GM19043 (cell line): Measurements from ENCODE around the gene ZNF618.

Experiments used
- ATAC-seq: cut with Tn5 transposase; IDR thresholded peaks from one replicate; pipeline ENCODE4 v1.9.1; 2021; ENCODE audit warnings: low read depth; ENCODE audit not compliant: unreplicated experiment

ZNF618 gene

GRCh38 chr9:113997610-113998009 lies 121.5 kb downstream of the ZNF618 start:
- no peak for ATAC-seq

DNA sequence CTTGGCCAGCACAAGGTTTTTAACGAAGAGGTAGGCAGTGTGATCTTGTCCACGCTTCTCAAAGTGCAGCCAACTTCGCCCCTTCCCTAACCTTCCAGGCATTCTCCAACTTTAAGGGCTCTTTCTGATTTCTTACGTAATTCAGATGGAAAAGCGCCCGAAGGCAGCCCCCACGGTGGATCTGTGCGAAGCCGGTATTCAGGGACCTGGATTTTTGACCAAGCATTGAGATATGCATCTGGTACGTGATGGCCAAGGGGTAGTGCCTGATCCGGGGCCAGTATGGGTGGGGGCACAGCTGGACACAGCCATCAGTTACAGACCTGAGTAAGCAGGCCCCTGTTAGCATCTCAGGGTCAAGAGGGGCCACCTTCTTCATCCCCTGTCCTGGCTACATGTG lies 122.0 kb downstream of the ZNF618 start:
- no peak for ATAC-seq

DNA sequence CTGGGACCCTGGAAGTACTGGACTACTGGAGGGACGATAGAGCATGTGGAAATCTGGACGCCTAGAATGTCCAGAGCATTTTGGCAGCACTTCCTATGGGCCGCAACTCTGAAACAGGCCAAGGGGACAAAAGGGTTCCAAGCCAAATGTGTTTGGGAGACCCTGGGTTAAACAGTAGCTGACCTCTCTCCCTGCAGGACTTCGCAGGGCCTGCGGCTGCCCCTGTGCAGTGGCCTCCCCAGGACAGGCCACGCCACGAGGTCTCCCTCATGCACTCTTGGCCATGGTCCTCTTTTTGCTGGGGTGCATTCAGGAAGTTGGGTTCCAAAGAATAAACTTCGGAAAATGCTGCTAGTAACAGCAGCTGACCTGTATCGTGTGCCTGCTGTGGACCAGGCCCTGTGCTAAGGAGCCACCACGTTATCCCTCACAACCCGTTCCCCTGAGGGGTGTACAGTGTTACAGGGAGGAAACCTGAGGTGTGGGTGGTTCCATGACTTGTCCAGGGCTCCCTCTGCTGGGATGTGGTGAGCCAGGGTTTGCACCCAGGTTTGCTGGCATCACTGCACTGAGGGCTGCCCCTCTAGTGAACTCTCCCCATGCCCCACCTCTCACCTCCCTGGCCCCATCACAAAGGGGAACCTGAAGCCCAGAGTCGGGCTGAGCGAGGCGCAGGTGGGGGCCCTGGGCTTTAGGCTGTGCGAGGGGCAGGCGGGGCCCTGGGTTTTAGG lies 122.6 kb downstream of the ZNF618 start:
- ATAC-seq, result no peak

- no peak for ATAC-seq
Observed at GRCh38 chr9:113999256-114000062, 123.3 kb downstream of the ZNF618 start.

GRCh38 chr9:114000063-114000454 lies 124.0 kb downstream of the ZNF618 start:
- ATAC-seq, result no peak

DNA sequence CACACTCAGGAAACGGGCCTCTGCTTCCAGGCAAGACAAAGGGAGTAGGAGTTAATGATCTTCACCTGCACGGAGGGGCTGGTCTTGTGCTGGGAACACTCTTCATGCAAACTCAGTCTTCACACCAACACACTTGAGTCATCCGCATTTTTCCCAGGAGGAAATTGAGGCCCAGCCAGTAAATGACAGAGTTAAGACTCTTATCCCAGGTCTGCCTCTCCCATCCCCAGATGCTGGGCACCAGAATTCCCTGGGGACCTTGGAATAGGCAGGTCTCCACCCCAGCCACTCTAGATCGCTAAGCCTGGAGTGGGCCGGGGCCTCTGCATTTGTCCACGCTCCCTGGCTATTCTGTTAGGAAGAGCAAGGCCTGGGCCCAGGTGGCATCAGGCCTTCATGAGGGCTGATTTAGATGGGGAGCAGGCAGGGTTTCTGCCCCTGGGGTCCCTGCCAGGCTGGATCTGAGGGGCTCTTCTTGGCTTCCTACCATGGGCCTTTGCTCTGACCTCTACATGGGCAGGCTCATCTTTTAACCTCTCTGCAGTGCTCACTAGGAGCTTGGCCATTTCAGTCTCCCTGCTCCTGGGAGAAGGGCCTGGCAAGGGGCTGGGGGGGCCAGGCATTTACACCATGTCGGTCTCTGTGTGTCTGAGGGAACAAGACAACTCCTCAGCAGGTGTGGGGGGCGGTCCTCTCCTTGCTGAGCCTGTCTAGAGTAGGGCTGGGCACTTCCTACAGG lies 124.7 kb downstream of the ZNF618 start:
- no peak for ATAC-seq

DNA sequence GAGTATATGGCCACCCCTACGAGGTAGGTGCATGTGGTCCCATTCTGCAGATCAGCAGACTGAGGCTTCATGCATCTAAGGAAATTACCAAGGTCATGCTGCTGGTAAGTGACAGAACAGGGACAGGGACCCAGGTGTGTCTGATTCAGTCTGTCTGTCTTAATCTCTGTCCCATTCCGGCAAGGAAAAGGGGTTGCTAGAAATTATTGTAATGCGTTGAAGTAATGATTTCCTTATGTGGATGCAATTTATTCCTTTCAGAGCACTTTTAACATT lies 125.2 kb downstream of the ZNF618 start:
- no peak for ATAC-seq

DNA sequence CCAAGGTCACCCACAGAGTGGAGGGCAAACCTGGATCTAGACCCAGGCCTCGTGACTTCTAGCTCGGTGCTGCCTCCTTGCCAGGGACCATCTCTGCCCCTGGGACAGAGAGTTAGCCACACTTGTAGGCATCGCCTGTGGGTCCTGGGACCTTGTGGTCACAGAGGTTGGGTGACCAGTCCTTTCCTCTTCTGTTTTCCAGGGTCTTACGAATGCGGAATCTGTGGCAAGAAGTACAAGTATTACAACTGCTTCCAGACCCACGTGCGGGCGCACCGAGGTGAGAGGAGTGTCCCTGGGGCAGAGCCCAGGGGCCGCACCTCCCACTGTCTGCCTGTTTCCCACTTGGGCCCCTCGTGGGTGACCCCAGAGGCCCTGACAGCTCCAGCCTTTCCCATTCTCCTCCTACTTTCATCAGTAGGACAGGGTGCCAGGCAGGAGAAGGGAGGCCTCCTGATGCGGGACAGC lies 125.7 kb downstream of the ZNF618 start:
- ATAC-seq, result no peak

DNA sequence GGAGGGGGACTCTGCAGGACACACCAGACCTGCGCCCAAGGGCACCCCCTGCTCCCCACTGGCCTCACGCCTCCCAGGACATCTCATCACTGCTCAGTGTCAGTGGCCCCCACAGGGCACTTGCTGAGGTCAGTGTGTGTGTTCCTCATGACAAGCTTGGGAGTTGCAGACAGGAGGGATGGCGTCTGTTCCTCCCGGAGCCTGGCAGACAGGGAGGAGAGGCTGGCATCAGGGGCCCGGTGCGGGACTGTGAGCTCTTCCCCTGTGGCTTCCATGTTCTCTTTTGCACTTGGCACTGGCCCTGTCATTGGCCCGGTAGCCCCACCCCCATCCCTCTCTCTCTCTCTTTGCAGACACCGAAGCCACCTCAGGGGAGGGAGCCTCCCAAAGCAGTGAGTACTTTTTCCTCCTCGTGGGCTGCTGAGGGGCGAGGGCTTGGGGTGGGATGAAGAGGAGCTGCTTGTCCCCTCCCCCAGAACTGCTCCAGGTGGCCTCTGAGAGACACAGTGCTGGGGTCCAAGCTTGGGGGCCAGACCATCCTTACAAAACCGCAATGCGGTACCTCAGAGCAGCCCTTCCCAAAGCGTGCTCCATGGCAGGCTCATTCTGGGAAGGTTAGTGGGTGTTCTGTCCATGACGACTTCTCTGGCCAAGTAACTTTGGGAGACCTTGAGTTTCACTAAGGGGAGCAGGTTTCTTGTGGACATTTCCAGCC lies 126.3 kb downstream of the ZNF618 start:
- no peak for ATAC-seq

DNA sequence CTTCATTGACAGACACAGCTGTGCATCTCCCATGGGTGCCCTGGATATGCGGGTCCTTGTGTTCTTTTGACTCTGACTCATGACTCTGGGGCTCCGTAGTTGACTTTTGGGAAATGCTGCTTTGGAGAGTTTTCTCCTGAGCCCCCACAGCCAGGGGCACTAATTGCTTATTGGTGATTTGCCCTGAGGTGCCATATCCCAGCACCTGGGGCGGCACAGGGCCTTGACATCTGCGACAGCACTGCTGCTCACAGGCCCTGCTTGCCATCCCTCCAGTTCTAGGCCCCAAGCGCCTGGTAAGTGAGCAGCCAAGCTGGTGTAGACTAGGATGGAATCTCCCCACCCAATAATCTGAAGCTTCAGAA lies 126.9 kb downstream of the ZNF618 start:
- ATAC-seq, result no peak

DNA sequence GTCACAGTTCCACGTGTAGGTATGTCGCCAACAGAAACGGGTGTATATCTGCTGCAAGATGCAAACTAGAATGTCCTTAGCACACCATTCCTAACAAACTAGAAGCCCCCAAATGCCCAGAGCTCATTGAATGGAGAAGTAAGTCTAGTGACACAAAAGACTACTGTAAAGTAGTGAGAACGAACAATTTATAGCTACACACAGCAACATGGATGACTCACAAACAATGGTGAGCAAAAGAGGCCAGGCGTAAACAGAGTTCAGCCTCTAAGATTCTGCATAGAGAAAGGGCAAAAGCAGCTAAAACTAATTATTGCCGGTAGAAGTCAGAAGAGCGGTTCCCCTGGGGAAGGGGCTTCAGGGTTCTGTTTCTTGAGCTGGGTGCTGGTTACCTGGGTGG lies 127.2 kb downstream of the ZNF618 start:
- ATAC-seq, result no peak

DNA sequence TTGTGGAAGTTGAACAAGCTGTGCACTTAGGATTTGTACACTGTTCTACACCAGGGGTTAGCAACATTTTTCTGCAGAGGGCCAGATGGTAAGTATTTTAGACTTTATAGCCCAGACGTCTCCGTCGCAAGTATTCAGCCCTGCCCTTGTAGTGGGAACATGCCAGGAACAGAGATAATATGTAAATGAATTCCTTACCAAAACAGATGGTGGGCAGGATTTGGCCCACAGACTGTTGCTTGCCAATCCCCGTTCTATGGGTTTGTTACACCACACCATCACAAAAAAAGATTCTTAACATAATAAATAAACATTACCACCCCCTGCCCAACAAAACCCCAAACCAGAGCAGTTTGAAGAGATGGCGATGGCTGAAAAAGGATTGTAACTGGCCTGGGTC lies 127.6 kb downstream of the ZNF618 start:
- no peak for ATAC-seq

DNA sequence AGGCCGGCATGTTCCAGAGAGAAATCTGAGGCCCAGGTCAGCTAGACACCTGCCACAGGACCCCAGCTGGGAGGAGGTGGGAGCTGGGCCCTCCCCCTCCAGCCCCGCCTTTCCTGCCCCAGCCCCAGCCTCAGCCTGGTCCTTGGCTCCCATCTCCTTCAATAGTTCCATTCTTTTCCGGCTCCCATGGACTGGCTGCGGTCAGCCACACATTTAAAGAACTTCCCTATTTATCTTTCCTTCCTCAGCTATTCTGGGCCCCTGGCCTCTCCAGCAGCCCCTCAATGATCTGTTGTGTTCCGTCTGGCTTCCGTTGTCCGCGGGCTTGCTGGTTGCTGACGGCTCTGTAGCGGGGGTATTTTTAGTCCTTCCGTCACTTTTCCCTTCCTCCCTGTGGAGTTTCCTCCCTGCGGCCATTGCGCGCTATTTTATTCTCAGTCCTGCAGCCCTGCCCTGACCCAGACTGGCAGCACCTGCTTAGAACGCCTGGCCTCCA lies 128.2 kb downstream of the ZNF618 start:
- no peak for ATAC-seq

DNA sequence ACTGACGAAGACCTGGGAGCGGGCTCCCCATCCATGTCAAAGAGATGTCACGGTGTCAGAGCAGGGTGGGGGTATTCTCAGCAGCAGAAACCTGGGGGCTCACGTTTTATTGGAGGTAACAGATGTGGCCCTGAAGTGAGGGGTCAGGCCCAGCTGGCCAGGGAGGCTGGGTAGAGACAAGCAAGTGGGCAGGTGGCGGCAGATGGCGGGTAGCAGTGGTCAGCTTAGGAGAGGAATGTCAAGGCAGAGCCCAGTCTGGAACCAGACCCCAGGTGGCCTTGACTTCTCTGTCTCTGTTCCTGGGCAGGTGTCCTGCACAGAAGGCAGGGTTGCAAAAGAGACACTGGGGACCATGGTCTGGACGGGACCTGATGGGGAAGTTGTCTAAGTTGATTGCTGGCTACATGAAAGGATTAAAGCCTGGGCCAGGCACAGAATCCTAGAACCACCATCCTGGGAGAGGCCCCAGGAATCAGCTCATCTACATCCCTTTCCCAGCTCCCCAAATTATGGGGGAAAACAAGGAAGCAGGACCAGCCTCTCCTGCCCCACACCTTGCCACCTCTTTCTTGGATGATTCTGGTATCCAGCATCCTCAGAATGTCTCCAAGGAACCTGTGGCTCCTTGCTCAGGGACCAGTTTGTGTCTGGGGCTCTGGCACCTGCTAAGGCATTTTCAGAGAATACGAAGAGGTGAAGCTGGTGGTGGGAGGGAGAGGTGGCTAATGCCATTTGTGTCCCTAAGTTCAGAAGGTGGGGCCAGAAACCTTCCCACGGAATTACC lies 129.5 kb downstream of the ZNF618 start:
- ATAC-seq, result no peak

- ATAC-seq, result no peak
Observed at GRCh38 chr9:114006155-114006550, 130.0 kb downstream of the ZNF618 start.

- ATAC-seq, result no peak
Observed at GRCh38 chr9:114006931-114007691, 131.0 kb downstream of the ZNF618 start.

DNA sequence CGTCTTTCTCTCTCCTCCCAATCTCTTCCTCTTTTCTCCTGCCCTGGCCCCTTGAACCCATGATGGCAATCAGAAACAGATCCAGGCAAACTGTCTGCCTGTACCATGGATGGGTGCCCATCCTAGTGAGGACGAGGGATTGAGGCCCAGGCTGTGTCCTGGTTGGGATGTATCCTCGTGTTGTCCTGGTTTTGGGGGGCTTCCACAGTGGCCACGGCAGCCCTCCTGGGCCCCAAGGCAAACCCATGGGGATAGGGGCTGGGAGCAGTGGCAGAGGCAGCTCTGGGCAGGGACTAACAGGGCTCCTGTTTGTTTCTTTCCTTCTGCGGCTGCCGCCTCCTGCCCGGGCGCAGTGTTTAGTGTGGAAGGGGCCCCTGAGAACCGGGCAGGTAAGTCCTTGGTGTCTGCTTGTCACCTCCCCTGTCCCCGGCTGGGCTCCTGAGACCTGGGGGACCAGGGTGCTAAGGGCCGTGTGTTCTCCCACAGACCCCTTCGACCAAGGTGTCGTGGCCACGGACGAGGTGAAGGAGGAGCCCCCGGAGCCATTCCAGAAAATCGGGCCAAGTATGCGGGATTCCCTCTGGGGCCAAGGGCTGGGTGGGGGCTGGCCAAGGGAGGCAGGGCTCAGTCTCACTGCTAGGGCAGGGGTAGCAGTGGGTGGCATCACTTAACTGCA lies 132.0 kb downstream of the ZNF618 start:
- ATAC-seq, result no peak

DNA sequence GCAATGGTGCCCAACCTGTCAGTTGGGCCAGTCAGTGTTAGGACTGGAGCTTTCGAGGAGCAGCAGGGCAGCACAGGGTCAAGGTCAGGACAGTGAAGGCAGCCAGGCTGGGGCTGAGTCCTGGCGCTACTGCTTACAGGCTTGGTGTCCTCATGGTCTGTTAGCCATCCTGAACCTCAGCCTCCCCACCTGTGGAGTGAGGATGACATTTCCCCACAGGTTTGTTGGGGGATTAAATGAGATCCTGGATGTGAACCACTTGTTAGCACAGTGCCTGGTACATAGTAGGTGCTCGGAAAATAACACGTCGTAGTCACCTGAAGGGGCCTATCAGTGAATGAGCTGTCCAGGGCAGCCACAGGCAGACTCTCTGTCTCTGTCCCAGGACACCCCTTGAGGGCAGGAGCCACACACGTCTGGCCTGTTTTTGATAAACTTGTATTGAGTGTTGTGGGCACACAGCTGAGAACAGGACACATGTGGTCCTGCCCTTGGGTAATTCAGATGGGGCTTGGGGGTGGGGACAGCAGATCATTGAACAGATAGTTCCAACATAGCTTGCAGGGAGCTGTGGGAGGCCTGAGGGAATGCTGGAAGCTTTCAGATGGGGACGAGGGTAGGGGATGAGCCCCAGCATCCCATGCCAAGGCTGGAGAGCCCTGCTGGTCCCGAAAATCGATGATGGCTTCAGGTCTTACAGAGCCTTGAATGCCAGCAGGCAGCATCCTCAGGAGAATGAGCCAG lies 132.7 kb downstream of the ZNF618 start:
- no peak for ATAC-seq
